K562 (cell line): ENCODE measurements around the gene SH3GL3. TPM values are rescaled to one million over a fixed set of nuclear protein-coding genes. Genes with fewer than 3 reads are reported as not detected.

Source experiments
- ATAC-seq: fragments of 200-7000 bp; cut with Tn5 transposase; 3 replicates; pipeline ENCODE4 v1.9.1; 2020; ENCODE audit warnings: moderate library complexity
- BruUV-seq: library from RNA; stranded (reverse); fragments of 400-500 nt; replicated peaks from 2 replicates; lab custom pipeline; 2021; lab: Mats Ljungman, UMichigan
- CTCF ChIA-PET: fragments of 300-600 bp; formaldehyde crosslinking; extraction: SDS; loops from one replicate; lab custom pipeline; 2021; ENCODE audit warnings: low intra/inter-chr PET ratio; lab: Yijun Ruan, JAX
- POLR2A ChIA-PET: fragments of 300-600, 350-650 bp; sonication (Branson Sonifier 250); formaldehyde crosslinking; extraction: SDS; loops from one replicate; lab custom pipeline; 2021; ENCODE audit warnings: antibody characterized with exemption, inconsistent platforms; lab: Yijun Ruan, JAX
- DNase-seq, 4 experiments: peaks; one replicate each; pipeline versions ENCODE4 v3.0.0 to v3.0.0-alpha.2; 2011 to 2018; ENCODE audit warnings: low spot score in 3 of 4, mixed read lengths in 3 of 4; ENCODE audit errors: extremely low read depth in 1 of 4
- FAIRE-seq: peaks from 2 replicates; lab custom pipeline; 2011; peaks lifted over from hg19 to GRCh38; lab: Jason Lieb, UNC
- H2AFZ ChIP-seq: 2 replicates; pipeline ENCODE4 v1.6.0; 2011; ENCODE audit warnings: low read depth, low read length, control low read depth, inconsistent platforms
- H3K27ac ChIP-seq: fragments of 200-600 bp; 3 replicates; pipeline ENCODE4 v1.8.0; 2011; ENCODE audit warnings: low read depth, mild to moderate bottlenecking, control low read depth, inconsistent platforms, low read length, moderate library complexity, mixed read lengths; ENCODE audit errors: extremely low read depth
- H3K27me3 ChIP-seq, 2 experiments: fragments of 300-600 bp in 1 of 2; 2 replicates in 1 of 2; 3 replicates in 1 of 2; pipeline versions ENCODE4 v1.6.0 to v1.8.0; 2011; ENCODE audit warnings: inconsistent platforms in 2 of 2, low read length in 2 of 2, mild to moderate bottlenecking in 1 of 2, mixed read lengths in 1 of 2, moderate library complexity in 1 of 2; ENCODE audit not compliant: control insufficient read depth in 2 of 2, insufficient read depth in 2 of 2
- H3K36me3 ChIP-seq: fragments of 300-600 bp; 3 replicates; pipeline ENCODE4 v1.8.0; 2011; ENCODE audit warnings: mild to moderate bottlenecking, low read length, inconsistent platforms; ENCODE audit not compliant: control insufficient read depth, insufficient read depth
- H3K4me1 ChIP-seq, 2 experiments: fragments of 200-600 bp in 1 of 2; replicated peaks in 1 of 2; 2 replicates in 1 of 2; 3 replicates in 1 of 2; pipeline versions ENCODE4 v1.5.1 to v1.8.0; 2011; ENCODE audit warnings: inconsistent platforms in 2 of 2, low read length in 2 of 2, mild to moderate bottlenecking in 1 of 2, mixed read lengths in 1 of 2, moderate library complexity in 1 of 2; ENCODE audit not compliant: control insufficient read depth in 2 of 2, insufficient read depth in 2 of 2
- H3K4me2 ChIP-seq: 2 replicates; pipeline ENCODE4 v1.6.1; 2011; ENCODE audit warnings: low read length, control low read depth, inconsistent platforms, mixed read lengths; ENCODE audit not compliant: insufficient read depth
- H3K4me3 ChIP-seq: fragments of 200-600 bp; sonication (generic), shearing (Covaris generic); 2 replicates; pipeline ENCODE4 v1.5.1; 2016; ENCODE audit warnings: control low read depth, inconsistent platforms
- H3K79me2 ChIP-seq: fragments of 200-600 bp; 3 replicates; pipeline ENCODE4 v1.8.0; 2011; ENCODE audit warnings: low read length, inconsistent platforms; ENCODE audit not compliant: control insufficient read depth, insufficient read depth
- H3K9ac ChIP-seq, 2 experiments: 2 replicates each; pipeline versions ENCODE4 v1.6.0 to v1.6.1; 2011; ENCODE audit warnings: low read depth in 2 of 2, low read length in 2 of 2, control low read depth in 1 of 2, inconsistent platforms in 1 of 2, mild to moderate bottlenecking in 1 of 2, mixed read lengths in 1 of 2; ENCODE audit not compliant: insufficient read depth in 1 of 2
- H3K9me1 ChIP-seq: one replicate; pipeline ENCODE4 v1.6.0; 2011; ENCODE audit warnings: inconsistent platforms, mild to moderate bottlenecking, low read length, moderate library complexity; ENCODE audit not compliant: control insufficient read depth, insufficient read depth
- H3K9me3 ChIP-seq: replicated peaks from 2 replicates; pipeline ENCODE4 v1.5.1; 2011; ENCODE audit warnings: low read depth, low read length, inconsistent platforms; ENCODE audit not compliant: control insufficient read depth, insufficient read depth
- H4K20me1 ChIP-seq: replicated peaks from 2 replicates; pipeline ENCODE4 v1.6.1; 2011; ENCODE audit warnings: low read length, inconsistent platforms, mixed read lengths; ENCODE audit not compliant: control insufficient read depth, insufficient read depth
- CBX3 ChIP-seq, 2 experiments: IDR thresholded peaks; 1 replicate in 1 of 2; 2 replicates in 1 of 2; pipeline ENCODE4 v1.6.1; 2012; ENCODE audit warnings: inconsistent platforms in 2 of 2, low read length in 2 of 2, borderline replicate concordance in 1 of 2, control low read depth in 1 of 2
- KLF6 ChIP-seq: fragments of 250-450 bp; sonication (Bioruptor Pico); IDR thresholded peaks from 2 replicates; pipeline ENCODE4 v1.4.0; 2020; ENCODE audit warnings: mild to moderate bottlenecking, moderate library complexity, borderline replicate concordance
- NELFE ChIP-seq: IDR thresholded peaks from 2 replicates; pipeline ENCODE4 v1.6.1; 2011; ENCODE audit warnings: mild to moderate bottlenecking; ENCODE audit not compliant: insufficient read depth, insufficient read length
- RFX1 ChIP-seq: fragments of 450-650 bp; IDR thresholded peaks from 2 replicates; pipeline ENCODE4 v1.6.1; 2016; ENCODE audit warnings: mild to moderate bottlenecking, moderate library complexity
- SLC30A9 ChIP-seq: fragments of 250-450 bp; sonication (Bioruptor Pico); IDR thresholded peaks from 2 replicates; pipeline ENCODE4 v1.8.0; 2022; ENCODE audit warnings: mild to moderate bottlenecking, moderate library complexity
- SP2 ChIP-seq: IDR thresholded peaks from 2 replicates; pipeline ENCODE4 v1.6.1; 2011; ENCODE audit warnings: mild to moderate bottlenecking, low read depth, low read length, moderate library complexity; ENCODE audit not compliant: poor library complexity, severe bottlenecking; ENCODE audit errors: extremely low read depth
- TAF9B ChIP-seq: fragments of 450-650 bp; IDR thresholded peaks from 2 replicates; pipeline ENCODE4 v1.6.1; 2018; ENCODE audit warnings: mild to moderate bottlenecking; ENCODE audit not compliant: partially characterized antibody
- YY1 ChIP-seq, 3 experiments: IDR thresholded peaks; 2 replicates each; pipeline ENCODE4 v1.6.1; 2011; ENCODE audit warnings: low read length in 2 of 3, mild to moderate bottlenecking in 2 of 3, moderate library complexity in 2 of 3, borderline replicate concordance in 1 of 3, control low read depth in 1 of 3, low read depth in 1 of 3; ENCODE audit not compliant: insufficient read depth in 3 of 3, insufficient replicate concordance in 2 of 3, control insufficient read depth in 1 of 3, insufficient read length in 1 of 3; ENCODE audit errors: extremely low read depth in 1 of 3
- WGBS: fragments of 100-300 bp; shearing (Covaris generic); methylation state at CpG from one replicate; pipeline ENCODE4 v1.1.6; 2016; ENCODE audit warnings: low coverage, mixed read lengths; ENCODE audit not compliant: insufficient coverage; ENCODE audit errors: missing lambda C conversion rate; 5-methylcytosine and 5-hydroxymethylcytosine counted together
- in situ Hi-C: fragments of 300-500 bp; cut with MboI; formaldehyde crosslinking; loops from 4 replicates; pipeline ENCODE4 v1.15.0; 2018; ENCODE audit warnings: inconsistent platforms, mixed read lengths
- intact Hi-C: fragments of 100-400 bp; cut with micrococcal nuclease; formaldehyde crosslinking; loops from 2 replicates; pipeline ENCODE4 v1.14.2; 2022
- polyA plus RNA-seq, 8 experiments: library from polyadenylated mRNA; depleted of rRNA in 4 of 8; stranded (reverse) in 5 of 8; unstranded in 3 of 8; fragments of >200 nt; fragmentation: Nextera tagmentation in 2 of 8; fragmentation: Illumina TruSeq in 1 of 8; extraction: Ambion mirVana in 2 of 8; extraction: Trizol in 1 of 8; gene quantifications; 2 replicates each; pipeline versions ENCODE4 v1.2.1 to v1.2.3, GENCODE V29; 2011 to 2014; ENCODE audit warnings: inconsistent platforms in 1 of 8, missing spikeins in 1 of 8
- total RNA-seq, 7 experiments: library from RNA; depleted of rRNA in 6 of 7; stranded (reverse); fragments of >200 nt in 6 of 7; fragmentation: Illumina TruSeq in 2 of 7; extraction: Trizol in 2 of 7; gene quantifications; 2 replicates each; pipeline versions ENCODE4 v1.2.1 to v1.2.3, GENCODE V29; 2011 to 2021; ENCODE audit warnings: low replicate concordance in 1 of 7
- TF ChIP-seq, protein P1 (sequence below): fragments of 450-650 bp; IDR thresholded peaks from 2 replicates; pipeline ENCODE4 v1.6.1; 2018; ENCODE audit warnings: mild to moderate bottlenecking, low read depth; ENCODE audit not compliant: partially characterized antibody
- TF ChIP-seq, protein P2 (sequence below): fragments of 450-650 bp; IDR thresholded peaks from 2 replicates; pipeline ENCODE4 v1.6.1; 2018; ENCODE audit not compliant: partially characterized antibody

SH3GL3 gene
- total and polyA plus RNA-seq, 9 of the 15 experiments (the other 6 are each of a cell fraction or from before 2014, with no cell fraction given): 3.9 to 16.0 (median 9.7) TPM

- BruUV-seq: no TSS peak
- Histone ChIP-seq H3K79me2 (peaks cover 5% of the 10 kb centered on the region; the same call in 1 of the 3 replicates), H3K9me3 (no peaks in the 10 kb centered on the region), H3K9me1 (no peaks in the 10 kb centered on the region), H3K4me2 (no peak overlapping the region), H3K27ac (no peak overlapping the region), H4K20me1 (no peaks in the 10 kb centered on the region; the same call in 1 of the 2 replicates), H3K27me3 (no peaks in the 10 kb centered on the region), H2AFZ (no peak overlapping the region), H3K9ac (no peak overlapping the region), H3K36me3 (no peaks in the 10 kb centered on the region), H3K4me1 (peaks cover 2 to 9% of the 10 kb centered on the region in 2 experiments; a peak in 3 of 5 replicates), H3K4me3 (no peak overlapping the region)
- FAIRE-seq (no peak), ATAC-seq (no peak), DNase-seq (no peak)
- in situ Hi-C loops: loop anchor here (10.0 kb wide), 1 partner anchor 300 kb away; no protein-coding TSS in a partner anchor
- 48% methylated on average over 5 of the region's 5 CpGs for WGBS
- TF ChIP-seq, protein P1, sequence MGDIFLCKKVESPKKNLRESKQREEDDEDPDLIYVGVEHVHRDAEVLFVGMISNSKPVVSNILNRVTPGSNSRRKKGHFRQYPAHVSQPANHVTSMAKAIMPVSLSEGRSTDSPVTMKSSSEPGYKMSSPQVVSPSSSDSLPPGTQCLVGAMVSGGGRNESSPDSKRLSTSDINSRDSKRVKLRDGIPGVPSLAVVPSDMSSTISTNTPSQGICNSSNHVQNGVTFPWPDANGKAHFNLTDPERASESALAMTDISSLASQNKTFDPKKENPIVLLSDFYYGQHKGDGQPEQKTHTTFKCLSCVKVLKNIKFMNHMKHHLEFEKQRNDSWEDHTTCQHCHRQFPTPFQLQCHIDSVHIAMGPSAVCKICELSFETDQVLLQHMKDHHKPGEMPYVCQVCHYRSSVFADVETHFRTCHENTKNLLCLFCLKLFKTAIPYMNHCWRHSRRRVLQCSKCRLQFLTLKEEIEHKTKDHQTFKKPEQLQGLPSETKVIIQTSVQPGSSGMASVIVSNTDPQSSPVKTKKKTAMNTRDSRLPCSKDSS: peak; percentile 27
- TF ChIP-seq CBX3 (IDR thresholded peaks at IDR 0.05; ENCODE audit: borderline replicate concordance in 1 of 2, low read length in 2 of 2) (peak in 1 of 2 experiments; percentile 59; a peak in 2 of 3 replicates), YY1 (IDR thresholded peaks at IDR 0.05; ENCODE audit: borderline replicate concordance in 1 of 3, control insufficient read depth in 1 of 3, extremely low read depth in 1 of 3, insufficient read depth in 3 of 3, insufficient read length in 1 of 3, insufficient replicate concordance in 2 of 3, low read depth in 1 of 3, low read length in 2 of 3) (no peak), KLF6 (no peak), NELFE (no peak), TAF9B (no peak), SLC30A9 (CRISPR knock-in tag) (no peak), RFX1 (no peak), SP2 (no peak)
- TF ChIP-seq, protein P2, sequence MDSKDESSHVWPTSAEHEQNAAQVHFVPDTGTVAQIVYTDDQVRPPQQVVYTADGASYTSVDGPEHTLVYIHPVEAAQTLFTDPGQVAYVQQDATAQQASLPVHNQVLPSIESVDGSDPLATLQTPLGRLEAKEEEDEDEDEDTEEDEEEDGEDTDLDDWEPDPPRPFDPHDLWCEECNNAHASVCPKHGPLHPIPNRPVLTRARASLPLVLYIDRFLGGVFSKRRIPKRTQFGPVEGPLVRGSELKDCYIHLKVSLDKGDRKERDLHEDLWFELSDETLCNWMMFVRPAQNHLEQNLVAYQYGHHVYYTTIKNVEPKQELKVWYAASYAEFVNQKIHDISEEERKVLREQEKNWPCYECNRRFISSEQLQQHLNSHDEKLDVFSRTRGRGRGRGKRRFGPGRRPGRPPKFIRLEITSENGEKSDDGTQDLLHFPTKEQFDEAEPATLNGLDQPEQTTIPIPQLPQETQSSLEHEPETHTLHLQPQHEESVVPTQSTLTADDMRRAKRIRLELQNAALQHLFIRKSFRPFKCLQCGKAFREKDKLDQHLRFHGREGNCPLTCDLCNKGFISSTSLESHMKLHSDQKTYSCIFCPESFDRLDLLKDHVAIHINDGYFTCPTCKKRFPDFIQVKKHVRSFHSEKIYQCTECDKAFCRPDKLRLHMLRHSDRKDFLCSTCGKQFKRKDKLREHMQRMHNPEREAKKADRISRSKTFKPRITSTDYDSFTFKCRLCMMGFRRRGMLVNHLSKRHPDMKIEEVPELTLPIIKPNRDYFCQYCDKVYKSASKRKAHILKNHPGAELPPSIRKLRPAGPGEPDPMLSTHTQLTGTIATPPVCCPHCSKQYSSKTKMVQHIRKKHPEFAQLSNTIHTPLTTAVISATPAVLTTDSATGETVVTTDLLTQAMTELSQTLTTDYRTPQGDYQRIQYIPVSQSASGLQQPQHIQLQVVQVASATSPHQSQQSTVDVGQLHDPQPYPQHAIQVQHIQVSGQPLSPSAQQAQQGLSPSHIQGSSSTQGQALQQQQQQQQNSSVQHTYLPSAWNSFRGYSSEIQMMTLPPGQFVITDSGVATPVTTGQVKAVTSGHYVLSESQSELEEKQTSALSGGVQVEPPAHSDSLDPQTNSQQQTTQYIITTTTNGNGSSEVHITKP: no peak
- ChIA-PET CTCF (no interaction called here), POLR2A (no interaction called here)
- intact Hi-C loops: no loop called here
Observed at GRCh38 chr15:83554558-83554957, 107.4 kb downstream of the SH3GL3 start.
